Osteoblast (primary cell): ENCODE results near the gene BACE1-AS. TPM values are rescaled to one million over a fixed set of nuclear protein-coding genes. Genes with fewer than 3 reads are reported as not detected.

ENCODE experiments used
- DNase-seq: peaks from one replicate; pipeline ENCODE4 v3.0.0; 2011; ENCODE audit warnings: low spot score, mixed read lengths; ENCODE audit not compliant: insufficient read length; ENCODE audit errors: missing footprints
- H2AFZ ChIP-seq: 2 replicates; pipeline ENCODE4 v1.6.0; 2011; ENCODE audit warnings: mild to moderate bottlenecking, low read length
- H3K27ac ChIP-seq: 2 replicates; pipeline ENCODE4 v1.5.1; 2011; ENCODE audit warnings: mild to moderate bottlenecking, low read depth, low read length, moderate library complexity
- H3K27me3 ChIP-seq: 2 replicates; pipeline ENCODE4 v1.6.0; 2012; ENCODE audit warnings: mild to moderate bottlenecking, control low read depth, inconsistent platforms, low read length, moderate library complexity; ENCODE audit not compliant: insufficient read depth
- H3K36me3 ChIP-seq: 2 replicates; pipeline ENCODE4 v1.5.1; 2011; ENCODE audit warnings: mild to moderate bottlenecking, low read length, control low read depth, moderate library complexity; ENCODE audit not compliant: insufficient read depth
- H3K4me1 ChIP-seq: 2 replicates; pipeline ENCODE4 v1.5.1; 2011; ENCODE audit warnings: mild to moderate bottlenecking, low read length, control low read depth, moderate library complexity; ENCODE audit not compliant: insufficient read depth
- H3K4me2 ChIP-seq: 2 replicates; pipeline ENCODE4 v1.6.0; 2011; ENCODE audit warnings: mild to moderate bottlenecking, low read length; ENCODE audit not compliant: insufficient read depth
- H3K4me3 ChIP-seq: fragments of 200-600 bp; sonication (generic); 3 replicates; pipeline ENCODE4 v1.5.1; 2012; ENCODE audit warnings: mild to moderate bottlenecking, low read length, inconsistent platforms; ENCODE audit not compliant: insufficient read depth
- H3K79me2 ChIP-seq: 2 replicates; pipeline ENCODE4 v1.6.0; 2012; ENCODE audit warnings: mild to moderate bottlenecking, low read length, control low read depth, inconsistent platforms; ENCODE audit not compliant: insufficient read depth
- H3K9me3 ChIP-seq: 2 replicates; pipeline ENCODE4 v1.5.1; 2011; ENCODE audit warnings: low read depth, low read length, control low read depth
- H4K20me1 ChIP-seq: 2 replicates; pipeline ENCODE4 v1.6.0; 2012; ENCODE audit warnings: mild to moderate bottlenecking, low read length, control low read depth; ENCODE audit not compliant: insufficient read depth
- CTCF ChIP-seq: IDR thresholded peaks from 2 replicates; pipeline ENCODE4 v1.5.1; 2011; ENCODE audit warnings: mild to moderate bottlenecking, low read depth, low read length, moderate library complexity; ENCODE audit errors: extremely low read depth
- total RNA-seq: library from RNA; depleted of rRNA; stranded (reverse); fragments of >200 nt; gene quantifications from 2 replicates; pipeline ENCODE4 v1.2.3, GENCODE V29; 2012

BACE1-AS gene
- total RNA-seq, 1 donor = 4.0 TPM

GRCh38 chr11:117314840-117315239 is 23.7 kb downstream of the BACE1-AS start:
- peaks cover 27% of the 10 kb centered on the region for H3K4me1 ChIP-seq
- peak overlapping the region; percentile 59 for H2AFZ ChIP-seq
- H3K79me2 ChIP-seq = peaks cover 26% of the 10 kb centered on the region
- no peak for TF ChIP-seq CTCF
- DNase-seq = no peak
- H3K36me3 ChIP-seq = no peaks in the 10 kb centered on the region
- peak overlapping the region; percentile 74 for H3K4me3 ChIP-seq
- H3K9me3 ChIP-seq = no peaks in the 10 kb centered on the region
- H3K27ac ChIP-seq = peak overlapping the region; percentile 51
- H3K27me3 ChIP-seq = no peaks in the 10 kb centered on the region
- peaks cover 19% of the 10 kb centered on the region for H4K20me1 ChIP-seq
- peak overlapping the region; percentile 98 for H3K4me2 ChIP-seq

- H2AFZ ChIP-seq = peak overlapping the region; percentile 94
- H3K36me3 ChIP-seq = no peaks in the 10 kb centered on the region
- peak overlapping the region; percentile 51 for H3K27ac ChIP-seq
- H3K4me2 ChIP-seq = peak overlapping the region; percentile 98
- peaks cover 26% of the 10 kb centered on the region for H3K79me2 ChIP-seq
- H4K20me1 ChIP-seq = peaks cover 19% of the 10 kb centered on the region
- peak; percentile 85 for DNase-seq
- H3K27me3 ChIP-seq = no peaks in the 10 kb centered on the region
- no peaks in the 10 kb centered on the region for H3K9me3 ChIP-seq
- peaks cover 27% of the 10 kb centered on the region for H3K4me1 ChIP-seq
- TF ChIP-seq CTCF = no peak
- H3K4me3 ChIP-seq = peak overlapping the region; percentile 74
These were observed 24.4 kb downstream of the BACE1-AS start for GRCh38 chr11:117315285-117316196.

GRCh38 chr11:117316197-117316961 is 25.2 kb downstream of the BACE1-AS start, which contains the start of gene BACE1:
Gene BACE1 (minus strand): TSS chr11:117316256. CDS start chr11:117315795, 461 bp downstream.
- H3K27ac ChIP-seq = peak within 1 kb of the TSS; percentile 51
- peak; percentile 41 for TF ChIP-seq CTCF
- peak within 1 kb of the TSS; percentile 98 for H3K4me2 ChIP-seq

More at GRCh38 chr11:117316197-117316961, 25.2 kb downstream of the BACE1-AS start, which contains the start of gene BACE1:
- H3K4me1 ChIP-seq = peaks cover 27% of the 10 kb centered on the region
- peaks cover 26% of the 10 kb centered on the region for H3K79me2 ChIP-seq
- no peaks in the 10 kb centered on the region for H3K9me3 ChIP-seq
- H2AFZ ChIP-seq = peak within 1 kb of the TSS; percentile 94
- H4K20me1 ChIP-seq = peaks cover 16% of the 10 kb centered on the region
- no peaks in the 10 kb centered on the region for H3K36me3 ChIP-seq
- DNase-seq = peak; percentile 98
- H3K4me3 ChIP-seq = peak within 1 kb of the TSS; percentile 74
- H3K27me3 ChIP-seq = no peaks in the 10 kb centered on the region
